HepG2 (cell line): ENCODE results near the gene DLST. TPM values are rescaled to one million over a fixed set of nuclear protein-coding genes. Genes with fewer than 3 reads are reported as not detected.

Source experiments
- GABPB1 ChIP-seq: IDR thresholded peaks from 2 replicates; pipeline ENCODE4 v1.6.1; 2016; ENCODE audit warnings: mild to moderate bottlenecking, missing genetic modification reagents, moderate library complexity, missing compliant biosample characterization
- GATAD2A ChIP-seq: IDR thresholded peaks from 2 replicates; pipeline ENCODE4 v1.6.1; 2016
- KLF16 ChIP-seq, 2 experiments: sonication (generic) in 1 of 2; formaldehyde crosslinking in 1 of 2; IDR thresholded peaks; 2 replicates each; pipeline versions ENCODE4 v1.6.1 to v1.8.0; 2016 to 2023; ENCODE audit warnings: missing genetic modification reagents in 2 of 2, missing compliant biosample characterization in 1 of 2
- LCORL ChIP-seq, 2 experiments: fragments of 450-650 bp in 1 of 2; sonication (generic) in 1 of 2; formaldehyde crosslinking in 1 of 2; IDR thresholded peaks; 2 replicates each; pipeline versions ENCODE4 v1.5.0 to v1.6.1; 2017 to 2020; ENCODE audit warnings: antibody characterized with exemption in 1 of 2, missing genetic modification reagents in 1 of 2
- MIXL1 ChIP-seq: IDR thresholded peaks from 2 replicates; pipeline ENCODE4 v1.6.1; 2016
- MYPOP ChIP-seq: sonication (generic); formaldehyde crosslinking; IDR thresholded peaks from 2 replicates; pipeline ENCODE4 v1.8.1; 2023; ENCODE audit warnings: mild to moderate bottlenecking, moderate library complexity, missing genetic modification reagents
- PAXIP1 ChIP-seq: sonication (generic); formaldehyde crosslinking; conservative IDR thresholded peaks from 2 replicates; pipeline ENCODE4 v1.4.0; 2020; ENCODE audit warnings: mild to moderate bottlenecking, missing genetic modification reagents, moderate library complexity
- POLR2G ChIP-seq: fragments of 200-400 bp; formaldehyde crosslinking; IDR thresholded peaks from 2 replicates; pipeline ENCODE4 v1.6.1; 2018; ENCODE audit warnings: mild to moderate bottlenecking, low read depth, low read length, moderate library complexity
- SALL2 ChIP-seq: sonication (generic); formaldehyde crosslinking; IDR thresholded peaks from 2 replicates; pipeline ENCODE4 v1.8.1; 2023; ENCODE audit warnings: mild to moderate bottlenecking, missing genetic modification reagents, inconsistent platforms
- SNAI1 ChIP-seq: sonication (generic); formaldehyde crosslinking; IDR thresholded peaks from 2 replicates; pipeline ENCODE4 v1.5.0; 2020; ENCODE audit warnings: mild to moderate bottlenecking, missing genetic modification reagents, borderline replicate concordance
- SRSF1 ChIP-seq: fragments of 200-400 bp; formaldehyde crosslinking; optimal IDR thresholded peaks from 2 replicates; pipeline ENCODE3; 2017; ENCODE audit warnings: mild to moderate bottlenecking, low read depth, low read length, moderate library complexity
- TARDBP ChIP-seq: sonication (generic); formaldehyde crosslinking; IDR thresholded peaks from 2 replicates; pipeline ENCODE4 v1.8.0; 2022; ENCODE audit warnings: mild to moderate bottlenecking, missing genetic modification reagents
- ZHX1 ChIP-seq: sonication (generic); formaldehyde crosslinking; IDR thresholded peaks from 2 replicates; pipeline ENCODE4 v1.8.1; 2022; ENCODE audit warnings: low read depth, mild to moderate bottlenecking, missing genetic modification reagents
- ZIK1 ChIP-seq: sonication (generic); formaldehyde crosslinking; IDR thresholded peaks from 2 replicates; pipeline ENCODE4 v1.5.0; 2020; ENCODE audit warnings: mild to moderate bottlenecking, low read depth, missing genetic modification reagents, borderline replicate concordance
- ZMYM4 ChIP-seq: sonication (generic); formaldehyde crosslinking; IDR thresholded peaks from 2 replicates; pipeline ENCODE4 v1.8.1; 2023; ENCODE audit warnings: mild to moderate bottlenecking, missing genetic modification reagents
- ZNF335 ChIP-seq: sonication (generic); formaldehyde crosslinking; IDR thresholded peaks from 2 replicates; pipeline ENCODE4 v1.4.0; 2020; ENCODE audit warnings: missing genetic modification reagents
- ZNF556 ChIP-seq: sonication (generic); formaldehyde crosslinking; IDR thresholded peaks from 2 replicates; pipeline ENCODE4 v1.4.0; 2020; ENCODE audit warnings: mild to moderate bottlenecking, missing genetic modification reagents, borderline replicate concordance
- ZNF567 ChIP-seq: sonication (generic); formaldehyde crosslinking; IDR thresholded peaks from 2 replicates; pipeline ENCODE4 v1.8.1; 2023; ENCODE audit warnings: mild to moderate bottlenecking, missing genetic modification reagents, borderline replicate concordance
- ZNF670 ChIP-seq: sonication (generic); formaldehyde crosslinking; IDR thresholded peaks from 2 replicates; pipeline ENCODE4 v1.8.0; 2022; ENCODE audit warnings: mild to moderate bottlenecking, missing genetic modification reagents, borderline replicate concordance
- ZNF777 ChIP-seq: sonication (generic); formaldehyde crosslinking; IDR thresholded peaks from 2 replicates; pipeline ENCODE4 v1.4.0; 2020; ENCODE audit warnings: missing genetic modification reagents
- ZNF780A ChIP-seq: sonication (generic); formaldehyde crosslinking; IDR thresholded peaks from 2 replicates; pipeline ENCODE4 v1.8.0; 2022; ENCODE audit warnings: mild to moderate bottlenecking, missing genetic modification reagents, moderate library complexity
- polyA plus RNA-seq, 8 experiments: library from polyadenylated mRNA; depleted of rRNA in 3 of 8; stranded (reverse) in 7 of 8; unstranded in 1 of 8; fragments of >200 nt; fragmentation: Illumina TruSeq in 4 of 8; extraction: Trizol in 4 of 8; gene quantifications; 2 replicates each; pipeline versions ENCODE4 v1.2.1 to v1.2.3, GENCODE V29; 2011 to 2016; ENCODE audit warnings: low read depth in 4 of 8, missing spikeins in 1 of 8, mixed read lengths in 1 of 8; ENCODE audit not compliant: insufficient read depth in 1 of 8
- total RNA-seq, 5 experiments: library from RNA; depleted of rRNA; stranded (reverse); fragments of >200 nt; fragmentation: Illumina TruSeq; extraction: Trizol; gene quantifications; 2 replicates each; pipeline ENCODE4 v1.2.3, GENCODE V29; 2016; ENCODE audit warnings: low read depth in 1 of 5

DLST gene
- total and polyA plus RNA-seq, 2 of the 13 experiments (the other 11 are each of a cell fraction or from before 2014, with no cell fraction given): 56.5 to 94.3 TPM

- TF ChIP-seq ZNF556 (CRISPR knock-in tag): peak; percentile 38; the same call in 1 of the 2 replicates
- peak; percentile 59 for TF ChIP-seq GATAD2A (CRISPR knock-in tag)
- 0 out of 2 replicates have a peak, but pooled peaks have one; percentile 51 for TF ChIP-seq ZNF567 (CRISPR knock-in tag)
- no peak; the same call in 1 of the 2 replicates for TF ChIP-seq ZNF670 (CRISPR knock-in tag)
- TF ChIP-seq TARDBP (CRISPR knock-in tag): peak; percentile 18; the same call in 1 of the 2 replicates
- no peak for TF ChIP-seq SALL2 (CRISPR knock-in tag)
- TF ChIP-seq LCORL (IDR thresholded peaks at IDR 0.05): no peak
- TF ChIP-seq LCORL (CRISPR knock-in tag; IDR thresholded peaks at IDR 0.05): peak; percentile 1; the same call in 1 of the 2 replicates
- 0 out of 2 replicates have a peak, but pooled peaks have one; percentile 4 for TF ChIP-seq MIXL1
- peak; percentile 28 for TF ChIP-seq SRSF1
- TF ChIP-seq ZHX1 (CRISPR knock-in tag): 0 out of 2 replicates have a peak, but pooled peaks have one; percentile 28
- peak; percentile 24 for TF ChIP-seq POLR2G
- peak; percentile 85 for TF ChIP-seq GABPB1
- peak; percentile 16; the same call in 1 of the 2 replicates for TF ChIP-seq ZIK1 (CRISPR knock-in tag)
- peak; percentile 54; the same call in 1 of the 2 replicates for TF ChIP-seq MYPOP (CRISPR knock-in tag)
- TF ChIP-seq ZNF335 (CRISPR knock-in tag): 0 out of 2 replicates have a peak, but pooled peaks have one; percentile 4
- TF ChIP-seq PAXIP1 (CRISPR knock-in tag): peak; percentile 68
- TF ChIP-seq KLF16 (CRISPR knock-in tag; IDR thresholded peaks at IDR 0.05): 0 out of 4 replicates have a peak, but pooled peaks of 1 of the 2 experiments have one; percentile 32
- TF ChIP-seq ZNF777 (CRISPR knock-in tag): peak; percentile 41
- no peak for TF ChIP-seq ZNF780A (CRISPR knock-in tag)
- TF ChIP-seq ZMYM4 (CRISPR knock-in tag): 0 out of 2 replicates have a peak, but pooled peaks have one; percentile 6
- peak; percentile 65; the same call in 1 of the 2 replicates for TF ChIP-seq SNAI1 (CRISPR knock-in tag)
Measured at GRCh38 chr14:74951443-74952179, 69.9 kb downstream of the DLST start (continued).
